Measurements from ENCODE around the gene NT5C1A.

GRCh38 chr1:39625462-39626273 is 46.2 kb downstream of the NT5C1A start:
- TF ChIP-seq SUZ12 (IDR thresholded peaks at IDR 0.05; ENCODE audit: extremely low read depth, insufficient read depth, insufficient read length) = no peak
- no peak for TF ChIP-seq YY1 (IDR thresholded peaks at IDR 0.05; ENCODE audit: insufficient read depth, insufficient read length)

Data from NT2/D1 (cell line).